Activated CD8-positive, alpha-beta memory T cell treated with anti-CD3 and anti-CD28 coated beads, Interleukin-2, amount 50 U/mL, for 48 hours (primary cell): ENCODE measurements around the gene PIP4K2C.
A peak's percentile ranks its signal among the peaks of the same experiment; 100 is the strongest.
"Not testable (repeated sequence)": the region's sequence is repeated elsewhere in the genome, so short reads cannot be mapped to it uniquely, and the experiment has no call there.

Experiments
- DNase-seq: peaks from one replicate; pipeline ENCODE4 v3.0.0-alpha.2; 2020

Gene PIP4K2C

DNA sequence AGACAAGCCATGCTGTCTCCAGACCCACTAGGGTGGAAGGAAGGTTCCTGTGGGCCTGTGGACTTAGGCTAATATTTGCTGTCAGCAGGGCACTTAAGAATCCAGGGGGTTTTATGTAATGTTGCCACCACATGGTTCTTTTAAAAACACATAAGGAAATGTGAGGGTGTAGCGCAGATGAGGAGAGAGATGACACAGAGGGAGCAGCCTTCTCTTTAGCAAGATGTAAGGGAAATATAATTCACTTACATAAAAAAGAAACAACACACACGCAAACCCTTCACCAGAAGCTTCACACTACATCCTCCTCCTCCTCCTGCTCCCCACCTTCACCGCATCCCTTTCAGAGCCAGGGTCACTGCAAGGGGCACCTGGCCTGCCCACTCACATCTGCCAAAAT lies 4.9 kb upstream of the PIP4K2C start:
- no peak for DNase-seq

GRCh38 chr12:57586832-57587429 lies 4.1 kb upstream of the PIP4K2C start:
- no peak for DNase-seq

GRCh38 chr12:57588951-57589610 lies 1.9 kb upstream of the PIP4K2C start:
- not testable (repeated sequence) for DNase-seq

DNA sequence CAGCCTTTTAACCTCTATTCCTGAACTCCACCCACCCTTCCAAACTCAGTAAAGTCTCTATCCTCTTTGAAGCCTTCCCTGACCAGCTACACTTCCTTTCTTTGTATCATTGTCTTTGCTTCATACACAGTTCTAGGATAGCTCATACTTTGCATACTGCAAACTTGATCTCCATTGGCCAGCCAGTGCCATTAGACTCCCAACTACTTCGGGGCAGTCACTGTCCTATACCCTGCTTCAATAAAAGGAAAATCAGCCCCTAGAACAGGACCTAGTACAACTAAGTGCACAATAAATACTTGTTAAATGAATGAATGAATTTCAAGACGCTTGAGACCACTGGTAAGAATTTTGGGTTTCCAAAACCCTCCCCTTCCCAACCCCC lies 521 bp upstream of the PIP4K2C start:
- DNase-seq: no peak

DNA sequence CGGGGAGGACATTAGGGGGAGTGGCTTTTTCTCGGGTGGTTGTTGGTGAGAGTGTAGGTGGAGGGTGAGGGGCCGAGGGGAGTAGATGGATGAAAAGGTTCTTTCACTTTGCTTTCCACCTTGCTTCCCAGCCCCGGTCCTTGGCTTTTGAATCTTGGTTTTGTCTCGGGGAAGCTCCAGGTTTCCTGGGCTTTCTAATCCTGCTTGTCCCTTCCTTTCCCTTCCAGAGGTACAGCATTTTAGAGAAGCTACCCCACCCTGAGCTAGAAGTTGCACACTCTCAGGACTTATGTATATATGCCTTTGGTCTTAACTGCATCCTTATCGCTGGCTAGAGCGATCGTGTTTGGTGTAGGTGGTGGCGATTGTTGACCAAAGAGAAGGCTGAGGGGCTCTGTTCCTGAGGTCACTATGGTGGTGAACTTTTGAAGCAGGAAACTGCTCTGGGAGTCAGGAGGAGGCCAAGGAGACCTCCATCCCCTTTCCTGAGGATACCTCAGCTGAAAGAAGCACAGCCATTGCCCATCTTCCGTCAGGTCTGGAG lies 862 bp downstream of the PIP4K2C start:
- no peak for DNase-seq

DNA sequence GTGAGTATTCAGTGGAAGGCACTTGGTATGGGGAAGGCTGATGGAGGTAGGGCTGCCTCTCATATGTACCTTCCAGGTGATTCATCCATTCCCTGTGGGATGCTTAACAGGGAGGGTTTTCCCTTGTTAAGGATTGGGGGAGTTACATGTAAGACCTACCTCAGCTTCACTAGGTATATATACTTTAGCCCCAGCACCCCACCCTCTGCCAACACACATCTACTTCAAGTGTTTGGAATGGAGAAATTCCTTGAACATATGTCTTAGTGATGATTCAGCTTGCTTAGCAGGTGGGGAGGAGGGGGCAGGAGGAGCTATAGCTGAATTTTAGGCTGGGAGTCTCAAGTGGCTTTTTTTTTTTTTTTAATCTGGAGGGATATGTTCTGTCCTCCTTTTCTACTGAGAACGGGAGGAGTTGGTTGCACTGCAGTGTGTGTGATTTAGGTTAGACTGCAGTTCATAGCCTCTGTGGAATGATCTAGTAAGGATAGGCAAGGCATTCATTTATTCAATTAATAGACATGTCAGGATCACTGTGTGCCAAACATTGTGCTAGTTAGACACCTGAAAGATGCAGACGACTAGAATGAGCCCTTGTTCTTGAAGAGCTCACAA lies 1.7 kb downstream of the PIP4K2C start:
- no peak for DNase-seq

- DNase-seq: no peak
Measured at GRCh38 chr12:57593187-57593586, 2.2 kb downstream of the PIP4K2C start.

- no peak for DNase-seq
Measured at GRCh38 chr12:57600395-57600794, 9.4 kb downstream of the PIP4K2C start.

GRCh38 chr12:57602544-57602943 lies 11.6 kb downstream of the PIP4K2C start:
- no peak for DNase-seq

- DNase-seq: no peak
Measured at GRCh38 chr12:57603324-57603723, 12.3 kb downstream of the PIP4K2C start.

DNA sequence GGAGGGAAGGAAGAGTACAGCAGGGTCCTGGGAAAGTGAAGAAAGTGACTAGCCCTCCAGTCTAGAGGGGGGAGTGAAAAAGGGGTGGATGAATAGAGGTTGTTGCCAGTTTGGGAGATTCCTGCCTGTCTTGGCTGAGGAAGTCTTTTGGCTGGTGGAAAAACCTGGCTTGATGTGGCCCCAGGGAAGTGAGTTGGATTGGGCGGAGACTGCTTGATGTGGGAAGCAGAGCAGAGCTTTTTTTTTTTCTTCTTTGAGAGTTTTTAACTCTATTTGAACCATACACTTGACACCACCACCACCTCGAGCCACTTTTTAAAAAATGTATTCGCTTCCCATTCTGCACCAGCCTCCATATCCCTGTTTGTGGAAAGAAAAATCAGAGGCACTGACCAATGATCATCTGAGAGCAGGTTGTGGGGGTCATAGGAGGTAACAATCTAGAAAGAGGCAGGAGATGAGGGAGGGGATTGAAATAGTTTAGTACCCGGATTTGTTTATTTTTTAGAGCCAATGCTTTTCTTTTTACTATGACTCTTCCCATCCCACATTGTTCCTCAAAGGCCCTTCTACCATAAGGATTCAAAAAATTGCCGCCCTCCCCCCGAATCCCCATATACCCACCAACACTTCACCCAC lies 12.9 kb downstream of the PIP4K2C start:
- DNase-seq: no peak

- peak; percentile 76 for DNase-seq
Measured at GRCh38 chr12:57604454-57604991, 13.5 kb downstream of the PIP4K2C start, which contains the start of gene DTX3. Gene DTX3 (plus strand): TSS chr12:57604824. CDS start chr12:57606518, 1,694 bp downstream.

GRCh38 chr12:57604992-57605810 lies 14.2 kb downstream of the PIP4K2C start:
- peak; percentile 63 for DNase-seq

- no peak for DNase-seq
Measured at GRCh38 chr12:57605811-57606311, 14.9 kb downstream of the PIP4K2C start.

DNA sequence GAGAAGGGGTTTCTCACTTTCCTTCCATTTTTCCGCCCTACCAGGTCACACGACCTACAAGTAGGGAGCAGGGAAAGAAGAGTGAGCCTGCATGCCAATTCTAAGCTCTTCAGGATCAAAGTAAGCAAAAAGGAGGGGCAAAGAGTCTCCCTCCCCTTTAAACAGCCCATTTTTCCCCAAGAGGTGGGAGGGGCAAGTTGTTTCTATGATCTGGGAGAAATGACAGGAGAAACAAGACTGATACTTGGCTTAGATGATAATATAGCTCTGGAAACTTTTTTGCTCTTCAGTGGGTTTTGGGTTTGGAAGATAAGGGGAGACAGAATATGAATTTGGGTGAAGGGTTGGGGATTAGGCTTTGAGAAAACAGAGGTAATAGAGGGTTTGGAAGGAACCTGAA lies 15.4 kb downstream of the PIP4K2C start:
- no peak for DNase-seq

DNA sequence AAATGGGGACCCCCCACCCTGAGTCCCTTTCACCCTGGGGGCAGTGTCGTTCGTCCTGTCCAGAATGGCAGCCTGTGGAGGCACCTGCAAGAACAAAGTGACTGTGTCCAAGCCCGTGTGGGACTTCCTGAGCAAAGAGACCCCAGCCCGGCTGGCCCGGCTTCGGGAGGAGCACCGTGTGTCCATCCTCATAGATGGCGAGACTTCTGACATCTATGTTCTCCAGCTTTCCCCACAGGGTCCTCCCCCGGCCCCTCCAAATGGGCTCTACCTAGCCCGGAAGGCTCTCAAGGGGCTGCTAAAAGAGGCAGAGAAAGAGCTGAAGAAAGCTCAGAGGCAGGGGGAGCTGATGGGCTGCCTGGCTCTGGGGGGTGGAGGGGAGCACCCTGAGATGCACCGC lies 15.8 kb downstream of the PIP4K2C start:
- DNase-seq: no peak

DNA sequence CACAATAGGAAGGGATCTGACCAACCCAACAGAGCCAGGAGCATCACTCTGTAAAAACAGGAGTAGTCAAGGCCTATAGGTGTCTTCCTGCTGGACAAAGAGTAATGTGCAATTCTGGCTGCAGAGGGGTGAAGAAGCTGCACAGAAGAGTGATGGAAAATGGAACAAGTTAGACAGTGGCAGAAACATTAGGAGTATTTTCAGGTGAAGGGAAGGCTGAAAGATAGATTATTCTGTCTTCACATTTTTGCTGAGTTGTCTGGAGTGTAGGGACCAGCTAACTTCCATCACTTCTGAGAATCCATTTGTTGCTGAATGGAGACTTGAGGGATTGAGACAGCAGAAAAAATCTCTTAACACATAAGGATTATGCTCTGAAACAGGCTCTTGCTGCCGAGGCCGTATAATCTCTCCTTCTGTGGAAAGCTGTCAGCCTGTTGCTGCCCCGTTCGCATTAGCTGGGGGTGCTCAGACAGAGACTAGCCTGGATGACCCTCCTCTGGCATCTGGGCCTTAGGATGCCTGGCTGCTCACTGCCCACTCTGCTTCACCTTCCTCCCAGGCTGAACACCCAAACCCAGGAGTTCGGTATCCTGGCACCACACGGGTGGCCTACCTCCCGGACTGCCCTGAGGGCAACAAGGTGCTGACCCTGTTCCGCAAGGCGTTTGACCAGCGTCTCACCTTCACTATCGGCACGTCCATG lies 17.1 kb downstream of the PIP4K2C start:
- no peak for DNase-seq

GRCh38 chr12:57609101-57609780 lies 18.2 kb downstream of the PIP4K2C start:
- no peak for DNase-seq

- no peak for DNase-seq
Measured at GRCh38 chr12:57609781-57610553, 19.0 kb downstream of the PIP4K2C start.

- no peak for DNase-seq
Measured at GRCh38 chr12:57610554-57611107, 19.6 kb downstream of the PIP4K2C start.
